NCI-H1092 (cell line): ENCODE data around the gene SLC26A2.
"Not testable (repeated sequence)": the region's sequence is repeated elsewhere in the genome, so short reads cannot be mapped to it uniquely, and the experiment has no call there.

Experiments used
- DNase-seq: peaks from one replicate; lab custom pipeline; 2025; lab: John Stamatoyannopoulos, UW

The SLC26A2 gene

GRCh38 chr5:150001660-150002486 is 41.3 kb downstream of the SLC26A2 start:
- DNase-seq, result peak; percentile 1

- DNase-seq, result no peak
Measured at GRCh38 chr5:150006318-150006717, 45.8 kb downstream of the SLC26A2 start.

DNA sequence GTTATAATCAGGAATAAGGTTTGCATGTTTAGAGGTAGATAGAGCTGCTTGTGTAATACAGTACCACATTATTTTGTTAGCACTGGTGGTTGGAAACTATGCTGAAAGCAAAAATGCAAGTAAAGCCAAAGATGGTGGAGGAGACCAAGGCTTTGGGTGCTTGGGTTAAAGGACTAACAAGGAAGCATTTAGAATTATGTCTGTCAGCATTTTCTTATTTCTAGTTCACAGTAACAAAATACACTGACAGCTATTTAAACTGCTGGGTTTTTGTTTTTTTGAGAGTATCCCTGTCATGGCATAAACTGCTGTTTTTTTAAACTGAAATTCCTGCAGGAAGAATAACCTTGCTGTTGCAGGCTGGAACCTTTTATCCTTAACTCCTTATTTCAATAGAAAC is 46.5 kb downstream of the SLC26A2 start:
- no peak for DNase-seq

DNA sequence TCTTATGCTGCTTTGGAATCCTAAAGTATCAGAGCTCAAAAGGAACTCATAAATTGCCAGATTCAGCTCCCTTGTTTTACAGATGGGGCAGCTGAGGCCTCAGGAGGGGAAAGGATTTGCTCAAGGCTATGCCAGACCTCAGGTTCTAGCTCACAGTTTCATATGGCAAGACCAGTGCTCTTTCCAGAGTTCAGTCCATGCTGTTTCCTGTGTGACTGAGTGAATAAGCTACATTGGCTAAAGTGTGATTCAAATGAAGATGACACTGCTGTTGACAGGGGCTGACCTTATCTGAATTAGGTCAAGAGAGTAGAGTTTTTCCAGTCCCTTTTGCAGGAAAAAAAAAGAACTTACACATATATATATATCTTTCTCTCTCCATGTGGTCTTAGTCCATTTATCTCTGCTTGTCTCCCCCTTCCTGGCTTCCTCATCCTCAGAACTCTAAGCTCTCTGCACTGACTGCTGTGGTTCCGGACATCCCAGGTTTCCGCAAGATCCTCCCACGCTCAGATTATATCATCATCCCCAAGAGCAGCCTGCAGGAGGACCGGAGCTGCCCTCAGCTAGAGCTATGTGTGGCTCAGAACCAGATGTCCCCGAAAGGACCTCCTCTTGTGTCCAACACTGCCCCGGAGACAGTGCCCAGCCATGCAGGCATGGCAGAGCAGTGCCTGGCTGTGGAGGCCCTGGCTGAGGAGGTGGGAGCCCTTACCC is 49.3 kb downstream of the SLC26A2 start:
- DNase-seq, result no peak

- no peak for DNase-seq
Measured at GRCh38 chr5:150013931-150014330, 53.4 kb downstream of the SLC26A2 start.

- DNase-seq, result no peak
Measured at GRCh38 chr5:150014456-150014855, 53.9 kb downstream of the SLC26A2 start.

DNA sequence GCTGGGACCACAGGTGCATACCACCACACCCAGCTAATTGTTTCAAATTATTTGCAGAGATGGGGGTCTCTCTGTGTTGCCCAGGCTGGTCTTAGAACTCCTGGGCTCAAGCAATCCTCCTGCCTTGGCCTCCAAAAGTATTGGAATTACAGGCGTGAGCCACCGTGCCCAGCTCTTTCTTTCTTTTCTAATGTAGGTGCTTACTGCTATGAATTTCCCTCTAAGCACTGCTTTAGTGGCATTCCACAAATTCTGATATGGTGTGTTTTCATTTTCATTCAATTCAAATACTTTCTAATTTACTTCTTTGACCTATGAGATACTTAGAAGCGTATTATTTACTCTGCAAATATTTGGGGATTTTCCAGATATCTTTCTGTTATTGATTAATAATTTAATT is 54.9 kb downstream of the SLC26A2 start:
- DNase-seq, result no peak

DNA sequence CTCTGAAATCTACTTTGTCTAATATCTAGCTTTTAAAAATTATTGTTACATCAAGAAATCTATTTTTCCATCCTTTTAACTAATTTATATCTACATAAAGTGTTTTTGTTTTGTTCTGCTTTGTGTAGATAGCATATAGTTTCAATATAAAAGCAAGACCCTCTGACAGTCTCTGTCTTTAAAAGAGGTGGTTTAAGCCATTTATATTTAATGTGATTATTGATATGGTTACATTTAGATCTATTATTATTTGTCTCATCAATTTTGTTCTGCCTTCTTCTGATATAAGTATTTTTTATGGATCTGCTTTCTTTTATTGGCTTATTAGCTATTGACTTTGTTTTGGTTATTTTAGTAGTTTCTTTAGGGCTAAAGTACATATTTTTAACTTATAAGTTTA is 56.0 kb downstream of the SLC26A2 start:
- no peak for DNase-seq

DNA sequence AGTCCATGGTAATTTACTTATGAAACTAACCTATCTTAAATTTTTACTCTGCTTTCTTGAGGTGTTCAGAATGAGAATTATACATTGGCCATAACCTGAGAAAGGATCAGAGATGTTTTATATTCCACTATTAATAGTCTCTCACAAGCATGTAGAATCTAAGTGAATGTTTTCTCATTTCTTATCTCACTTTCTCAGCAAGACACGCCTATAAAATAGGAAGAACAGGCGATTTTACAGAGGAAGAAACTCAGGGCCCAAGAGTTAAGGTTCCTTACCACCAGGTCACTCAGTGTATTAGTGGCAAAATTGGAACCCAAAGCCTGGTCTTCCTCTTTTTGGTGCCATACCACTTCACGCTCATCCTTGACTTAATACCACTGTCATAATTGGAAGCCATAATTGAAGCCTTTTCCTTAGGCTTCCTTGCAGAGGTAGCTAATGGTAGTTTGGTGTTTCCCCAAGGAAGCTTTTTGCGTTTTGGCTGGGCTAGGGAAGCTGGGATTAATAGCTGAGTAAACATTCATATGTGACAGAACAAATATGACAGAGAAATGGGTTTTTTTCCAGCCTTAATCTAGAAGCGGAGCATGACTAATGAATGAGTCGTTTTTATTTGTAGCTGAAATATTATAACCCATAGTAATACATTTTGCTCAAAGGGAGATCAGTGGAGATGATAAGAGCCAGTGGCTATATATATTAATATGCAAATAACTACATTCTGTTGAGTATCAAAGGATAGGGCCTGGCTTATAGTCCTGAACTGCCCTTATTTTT is 56.9 kb downstream of the SLC26A2 start:
- no peak for DNase-seq

DNA sequence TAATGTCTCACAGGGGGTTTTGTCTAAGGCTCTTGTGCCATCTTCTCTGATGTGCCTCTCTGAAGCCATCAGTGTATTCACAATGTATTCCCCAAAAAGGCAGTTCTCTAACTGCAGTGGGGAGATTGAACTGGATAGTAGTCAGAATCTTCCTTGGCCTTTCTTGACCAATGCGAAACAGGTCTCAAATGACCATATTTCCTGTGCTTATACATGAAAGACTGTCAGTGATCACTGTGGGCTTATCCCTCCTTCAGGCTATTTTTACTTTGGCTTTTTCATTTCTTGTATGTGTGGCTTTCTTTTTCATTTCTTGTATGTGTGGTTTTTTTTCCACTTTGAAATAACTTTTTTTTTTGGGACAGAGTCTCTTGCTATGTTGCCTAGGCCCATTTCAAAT is 59.7 kb downstream of the SLC26A2 start:
- no peak for DNase-seq

GRCh38 chr5:150021491-150022157 is 61.1 kb downstream of the SLC26A2 start:
- no peak for DNase-seq

DNA sequence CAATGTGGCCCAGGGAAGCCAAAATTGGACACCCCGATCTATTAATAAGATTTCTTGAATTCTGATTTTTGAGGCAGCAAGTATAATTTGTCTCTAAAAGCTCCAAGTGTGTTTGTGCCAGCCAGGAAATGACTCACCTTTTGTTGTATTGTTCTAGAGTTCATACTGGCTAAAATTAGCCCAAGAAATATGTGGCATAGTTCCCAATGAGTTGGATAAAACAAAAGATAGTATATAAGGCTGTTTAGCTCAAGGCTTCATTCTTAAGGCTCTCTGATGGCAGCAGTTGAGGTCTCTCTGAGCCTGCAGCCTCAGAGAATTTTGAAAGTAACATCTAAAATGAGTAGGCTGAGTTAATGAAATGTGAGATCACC is 61.6 kb downstream of the SLC26A2 start:
- DNase-seq, result no peak

DNA sequence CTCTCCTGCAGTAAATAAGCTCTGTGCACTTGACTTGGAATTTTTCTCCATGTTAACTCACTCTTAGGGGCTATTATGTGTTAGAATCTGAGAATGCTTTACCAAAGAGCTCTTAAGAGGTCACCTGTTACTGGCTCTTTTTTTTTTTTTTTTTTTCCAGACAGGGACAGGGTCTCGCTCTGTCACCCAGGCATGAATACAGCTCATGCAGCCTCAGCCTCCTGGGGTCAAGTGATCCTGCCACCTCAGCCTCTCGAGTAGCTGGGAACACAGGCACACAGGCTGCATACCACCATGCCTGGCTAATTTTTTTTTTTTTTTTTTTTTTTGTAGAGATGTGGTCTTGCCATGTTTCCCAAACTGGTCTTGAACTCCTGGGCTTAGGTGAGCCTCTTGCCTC is 62.1 kb downstream of the SLC26A2 start:
- DNase-seq, result no peak

DNA sequence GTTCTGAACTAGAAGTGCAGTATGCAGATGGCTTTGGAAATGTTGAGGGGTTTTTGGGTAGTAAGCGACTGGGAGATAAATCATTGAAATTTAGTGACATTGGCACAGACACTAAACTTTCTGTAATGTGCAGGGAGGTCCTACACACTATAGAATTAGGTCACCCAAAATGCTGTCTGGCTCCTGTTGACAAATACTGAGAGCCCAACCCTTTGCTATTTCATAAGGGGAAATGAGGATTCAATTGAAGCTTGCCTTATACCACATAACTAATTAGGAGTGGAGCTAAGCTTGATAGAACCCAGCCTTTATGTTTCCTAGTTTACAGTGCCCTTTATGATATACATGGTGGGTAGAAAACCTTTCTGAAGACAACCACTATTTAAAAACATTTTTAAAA is 62.6 kb downstream of the SLC26A2 start:
- DNase-seq, result no peak

GRCh38 chr5:150024346-150024984 is 63.9 kb downstream of the SLC26A2 start:
- no peak for DNase-seq

DNA sequence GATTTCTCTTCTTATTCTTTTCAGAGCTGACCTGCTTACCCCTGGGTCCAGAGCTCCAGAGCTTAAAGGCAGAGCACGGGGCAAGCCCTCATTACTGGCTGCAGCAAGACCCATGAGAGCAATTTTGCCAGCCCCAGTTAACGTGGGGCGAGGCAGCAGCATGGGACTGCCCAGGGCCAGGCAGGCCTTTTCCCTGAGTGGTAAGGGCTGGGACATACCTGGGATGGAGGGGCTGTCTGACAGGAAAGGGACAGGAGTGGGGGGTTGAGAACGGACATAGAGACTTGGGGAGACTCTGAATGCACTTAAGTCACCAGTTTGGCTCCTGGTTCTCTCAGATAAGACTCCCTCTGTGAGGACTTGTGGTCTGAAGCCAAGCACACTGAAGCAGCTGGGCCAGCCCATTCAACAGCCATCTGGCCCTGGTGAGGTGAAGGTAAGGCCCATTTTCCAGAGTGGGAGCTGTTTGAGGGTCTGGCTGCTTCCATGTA is 66.2 kb downstream of the SLC26A2 start:
- DNase-seq, result no peak

DNA sequence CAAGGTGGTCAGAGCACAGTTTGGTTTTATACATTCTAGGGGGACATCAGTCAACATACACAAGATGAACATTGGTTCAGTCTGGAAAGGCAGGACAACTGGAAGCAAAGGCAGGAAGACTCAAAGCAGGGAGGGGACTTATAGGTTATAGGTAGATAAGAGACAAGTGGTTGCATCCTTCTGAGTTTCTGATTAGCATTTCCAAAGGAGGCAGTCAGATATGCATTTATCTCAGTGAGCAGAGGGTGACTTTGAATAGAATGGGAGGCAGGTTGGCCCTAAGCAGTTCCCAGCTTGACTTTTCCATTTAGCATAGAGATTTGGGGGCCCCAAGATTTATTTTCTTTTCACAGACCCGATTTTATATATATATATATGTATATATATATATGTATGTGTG is 67.5 kb downstream of the SLC26A2 start:
- not testable (repeated sequence) for DNase-seq

- no peak for DNase-seq
Measured at GRCh38 chr5:150033334-150033733, 72.8 kb downstream of the SLC26A2 start.

- DNase-seq, result no peak
Measured at GRCh38 chr5:150034662-150035061, 74.1 kb downstream of the SLC26A2 start.

- DNase-seq, result no peak
Measured at GRCh38 chr5:150035139-150035895, 74.8 kb downstream of the SLC26A2 start.

DNA sequence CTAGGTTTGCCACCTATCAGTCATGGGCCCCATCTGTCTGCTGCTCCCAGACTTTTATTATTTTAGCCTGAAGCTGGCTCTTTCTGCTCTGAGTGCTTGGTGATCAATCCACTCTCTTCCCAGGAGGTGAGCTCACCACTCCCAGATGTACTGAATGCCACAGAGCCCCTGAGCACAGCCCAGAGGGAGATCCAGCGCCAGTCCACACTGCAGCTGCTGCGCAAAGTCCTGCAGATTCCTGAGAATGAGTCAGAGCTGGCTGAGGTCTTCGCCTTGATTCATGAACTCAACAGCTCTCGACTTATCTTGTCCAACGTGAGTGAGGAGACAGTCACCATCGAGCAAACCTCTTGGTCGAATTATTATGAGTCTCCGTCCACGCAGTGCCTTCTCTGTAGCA is 76.0 kb downstream of the SLC26A2 start:
- DNase-seq, result no peak
